Measurements from ENCODE around the gene PPID.

DNA sequence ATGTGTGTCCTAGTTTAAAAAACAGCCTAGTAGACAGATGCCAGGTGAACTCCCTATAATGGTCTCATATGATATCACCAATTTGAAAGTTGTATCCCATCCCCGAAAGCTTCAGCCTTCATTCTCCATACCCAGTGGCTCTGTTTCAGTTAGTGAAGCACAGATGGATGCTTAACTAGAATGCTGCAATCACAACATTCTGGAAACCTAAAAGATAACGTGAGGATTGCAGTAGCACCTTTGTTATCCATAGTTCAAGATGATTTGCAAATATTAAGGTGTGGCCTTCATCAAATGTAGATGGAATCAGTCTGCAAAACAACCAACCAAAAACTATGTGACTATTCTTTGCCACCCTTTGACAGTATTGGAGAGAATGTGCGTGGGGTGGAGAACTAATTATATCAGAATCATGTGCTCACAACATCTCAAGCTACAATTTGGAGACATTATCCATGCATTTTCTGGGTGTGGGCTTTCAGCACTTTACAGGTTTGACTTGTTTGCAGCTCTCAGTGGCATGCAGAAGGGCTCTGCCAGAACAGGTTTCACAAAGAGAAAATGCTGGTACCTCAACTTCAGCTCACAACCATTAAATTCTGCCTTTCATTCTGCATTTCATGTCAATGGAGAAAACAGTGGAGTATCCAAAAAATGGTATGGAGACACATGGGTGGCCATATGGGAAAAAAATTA is 18.3 kb upstream of the PPID start:
- TF ChIP-seq POLR2AphosphoS5 (IDR thresholded peaks at IDR 0.05; ENCODE audit: low read depth, low read length) (no peak), TCF7L2 (IDR thresholded peaks at IDR 0.05; ENCODE audit: low read depth, low read length) (no peak), CTCF (IDR thresholded peaks at IDR 0.05) (no peak)

All from Panc1 (cell line).